OCI-LY7 (cell line): ENCODE results near the gene AGBL4. TPM values are rescaled to one million over a fixed set of nuclear protein-coding genes. Genes with fewer than 3 reads are reported as not detected.

Source experiments
- BruUV-seq: library from RNA; stranded (reverse); fragments of 400-500 nt; replicated peaks from 2 replicates; lab custom pipeline; 2021; lab: Mats Ljungman, UMichigan
- CTCF ChIA-PET: fragments of 300-600 bp; sonication (Branson Sonifier 250); formaldehyde crosslinking; loops from one replicate; lab custom pipeline; 2022; ENCODE audit warnings: antibody characterized with exemption; ENCODE audit not compliant: unreplicated experiment; lab: Charles Lee
- POLR2A ChIA-PET: fragments of 300-600 bp; sonication (Branson Sonifier 250); formaldehyde crosslinking; loops from one replicate; lab custom pipeline; 2022; ENCODE audit warnings: antibody characterized with exemption; lab: Charles Lee
- DNase-seq: peaks from one replicate; pipeline ENCODE4 v3.0.0-alpha.2; 2015; ENCODE audit warnings: low spot score
- H2AFZ ChIP-seq: fragments of 200-600 bp; sonication (generic), shearing (Covaris generic); 2 replicates; pipeline ENCODE4 v1.6.1; 2014; ENCODE audit warnings: mild to moderate bottlenecking, antibody characterized with exemption, low read length, moderate library complexity
- H3K27ac ChIP-seq: fragments of 200-600 bp; sonication (generic); 2 replicates; pipeline ENCODE4 v1.5.1; 2014; ENCODE audit warnings: mixed run types, low read depth, mild to moderate bottlenecking, moderate library complexity, low read length, inconsistent platforms; ENCODE audit not compliant: poor library complexity, severe bottlenecking
- H3K36me3 ChIP-seq: fragments of 200-600 bp; sonication (generic); 2 replicates; pipeline ENCODE4 v1.6.1; 2014; ENCODE audit warnings: mild to moderate bottlenecking, antibody characterized with exemption, low read length, moderate library complexity, mixed read lengths; ENCODE audit not compliant: insufficient read depth
- H3K4me1 ChIP-seq: fragments of 200-600 bp; sonication (generic); 2 replicates; pipeline ENCODE4 v1.5.1; 2014; ENCODE audit warnings: mild to moderate bottlenecking, low read length; ENCODE audit not compliant: insufficient read depth, poor library complexity, severe bottlenecking
- H3K4me2 ChIP-seq: fragments of 200-600 bp; sonication (generic); 2 replicates; pipeline ENCODE4 v1.6.1; 2014; ENCODE audit warnings: mild to moderate bottlenecking, low read length
- H3K4me3 ChIP-seq: fragments of 200-600 bp; sonication (generic); 2 replicates; pipeline ENCODE4 v1.5.1; 2014; ENCODE audit warnings: mild to moderate bottlenecking, low read depth, low read length; ENCODE audit not compliant: poor library complexity, severe bottlenecking
- H3K79me2 ChIP-seq: fragments of 200-600 bp; sonication (generic); 2 replicates; pipeline ENCODE4 v1.6.1; 2016; ENCODE audit warnings: low read depth, mild to moderate bottlenecking, low read length, moderate library complexity, mixed read lengths; ENCODE audit not compliant: insufficient read depth
- H3K9me2 ChIP-seq: fragments of 200-600 bp; sonication (generic); 2 replicates; pipeline ENCODE4 v1.6.1; 2016; ENCODE audit warnings: mild to moderate bottlenecking, low read length, mixed read lengths; ENCODE audit not compliant: insufficient read depth
- H3K9me3 ChIP-seq: fragments of 200-600 bp; sonication (generic); 2 replicates; pipeline ENCODE4 v1.6.1; 2014; ENCODE audit warnings: mild to moderate bottlenecking, mixed run types, low read length, mixed read lengths
- H4K20me1 ChIP-seq: fragments of 200-600 bp; sonication (generic); 2 replicates; pipeline ENCODE4 v1.6.1; 2014; ENCODE audit warnings: mild to moderate bottlenecking, antibody characterized with exemption, low read length, moderate library complexity, mixed read lengths; ENCODE audit not compliant: insufficient read depth
- EZH2phosphoT487 ChIP-seq: fragments of 200-600 bp; sonication (generic); IDR thresholded peaks from 2 replicates; pipeline ENCODE4 v1.6.1; 2018; ENCODE audit warnings: low read depth, borderline replicate concordance, mild to moderate bottlenecking, mixed run types, antibody characterized with exemption, low read length, moderate library complexity, mixed read lengths
- intact Hi-C: fragments of 100-400 bp; cut with micrococcal nuclease; formaldehyde crosslinking; loops from one replicate; pipeline ENCODE4 v1.10.0; 2022; ENCODE audit not compliant: unreplicated experiment
- total RNA-seq, 2 experiments: library from RNA; depleted of rRNA in 1 of 2; stranded (reverse); fragments of >200 nt in 1 of 2; shearing (Covaris generic) in 1 of 2; gene quantifications; 2 replicates each; pipeline ENCODE4 v1.2.3, GENCODE V29; 2014 to 2022
- TF ChIP-seq, protein P1 (sequence below): fragments of 200-600 bp; sonication (generic); conservative IDR thresholded peaks from 2 replicates; pipeline ENCODE4 v1.5.1; 2014; ENCODE audit warnings: mild to moderate bottlenecking, antibody characterized with exemption, low read length, moderate library complexity, mixed read lengths

The AGBL4 gene
- total RNA-seq, 2 experiments from 2014 or later = not detected

DNA sequence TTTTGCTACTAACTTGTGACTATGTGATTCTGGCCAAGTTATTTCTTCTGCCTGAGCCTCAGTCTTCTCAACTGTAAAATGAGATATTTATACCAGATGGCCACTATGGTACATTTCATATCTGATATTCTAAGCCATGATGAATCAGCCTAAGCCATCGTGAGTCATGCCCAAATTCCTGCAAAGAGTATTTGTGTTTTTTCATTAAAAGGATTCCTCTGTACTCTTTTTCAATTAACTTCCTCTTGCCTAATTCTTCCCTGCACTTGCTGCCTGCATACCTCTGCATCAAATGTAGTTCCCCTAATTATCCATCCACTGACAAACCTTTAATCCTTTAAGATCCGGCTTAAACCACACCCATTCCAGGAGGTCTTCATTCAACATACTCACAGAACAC lies 672.0 kb downstream of the AGBL4 start:
- no peak overlapping the region for H3K4me3 ChIP-seq
- no peaks in the 10 kb centered on the region for H3K9me2 ChIP-seq
- no peaks in the 10 kb centered on the region for H4K20me1 ChIP-seq
- DNase-seq = no peak
- BruUV-seq = no TSS peak
- H3K4me2 ChIP-seq = no peak overlapping the region
- no peaks in the 10 kb centered on the region for H3K79me2 ChIP-seq
- TF ChIP-seq EZH2phosphoT487 = no peak
- TF ChIP-seq, protein P1, sequence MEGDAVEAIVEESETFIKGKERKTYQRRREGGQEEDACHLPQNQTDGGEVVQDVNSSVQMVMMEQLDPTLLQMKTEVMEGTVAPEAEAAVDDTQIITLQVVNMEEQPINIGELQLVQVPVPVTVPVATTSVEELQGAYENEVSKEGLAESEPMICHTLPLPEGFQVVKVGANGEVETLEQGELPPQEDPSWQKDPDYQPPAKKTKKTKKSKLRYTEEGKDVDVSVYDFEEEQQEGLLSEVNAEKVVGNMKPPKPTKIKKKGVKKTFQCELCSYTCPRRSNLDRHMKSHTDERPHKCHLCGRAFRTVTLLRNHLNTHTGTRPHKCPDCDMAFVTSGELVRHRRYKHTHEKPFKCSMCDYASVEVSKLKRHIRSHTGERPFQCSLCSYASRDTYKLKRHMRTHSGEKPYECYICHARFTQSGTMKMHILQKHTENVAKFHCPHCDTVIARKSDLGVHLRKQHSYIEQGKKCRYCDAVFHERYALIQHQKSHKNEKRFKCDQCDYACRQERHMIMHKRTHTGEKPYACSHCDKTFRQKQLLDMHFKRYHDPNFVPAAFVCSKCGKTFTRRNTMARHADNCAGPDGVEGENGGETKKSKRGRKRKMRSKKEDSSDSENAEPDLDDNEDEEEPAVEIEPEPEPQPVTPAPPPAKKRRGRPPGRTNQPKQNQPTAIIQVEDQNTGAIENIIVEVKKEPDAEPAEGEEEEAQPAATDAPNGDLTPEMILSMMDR = no peak
- H3K9me3 ChIP-seq = no peaks in the 10 kb centered on the region
- no peaks in the 10 kb centered on the region for H3K36me3 ChIP-seq
- intact Hi-C loops = no loop called here
- POLR2A ChIA-PET = no interaction called here
- H2AFZ ChIP-seq = no peak overlapping the region
- H3K4me1 ChIP-seq = no peaks in the 10 kb centered on the region
- H3K27ac ChIP-seq = no peak overlapping the region
- CTCF ChIA-PET = no interaction called here

DNA sequence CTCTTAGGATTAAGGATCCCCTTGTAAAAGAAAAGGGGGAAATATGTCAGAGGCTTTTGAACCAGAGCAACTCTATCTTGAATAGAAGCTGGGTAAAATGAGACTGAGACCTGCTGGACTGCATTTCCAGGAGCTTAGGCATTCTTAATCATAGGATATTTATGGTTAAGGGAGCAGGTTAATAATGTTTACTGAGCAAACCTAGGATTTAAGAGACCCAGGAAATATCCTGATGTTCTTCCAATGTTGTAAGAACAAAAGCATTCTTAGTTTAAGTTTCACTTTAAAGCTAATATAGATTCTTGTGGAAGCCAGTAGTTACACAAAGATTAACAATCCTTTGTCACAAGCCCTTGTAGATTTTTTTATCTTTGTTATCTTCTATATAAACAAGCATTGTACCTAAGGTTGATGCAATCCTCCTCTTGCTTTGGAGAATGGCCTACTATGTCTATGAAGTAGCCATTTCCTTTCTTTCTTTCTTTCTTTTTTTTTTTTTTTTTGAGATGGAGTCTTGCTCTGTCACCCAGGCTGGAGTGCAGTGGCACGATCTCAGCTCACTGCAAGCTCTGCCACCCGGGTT lies 676.9 kb downstream of the AGBL4 start:
- Histone ChIP-seq H3K79me2 (no peaks in the 10 kb centered on the region), H3K27ac (no peak overlapping the region), H3K4me1 (no peaks in the 10 kb centered on the region), H4K20me1 (no peaks in the 10 kb centered on the region), H3K9me2 (no peaks in the 10 kb centered on the region), H3K4me2 (no peak overlapping the region), H3K36me3 (no peaks in the 10 kb centered on the region), H3K9me3 (no peaks in the 10 kb centered on the region), H2AFZ (no peak overlapping the region), H3K4me3 (no peak overlapping the region)
- TF ChIP-seq, protein P1 = no peak
- no peak for TF ChIP-seq EZH2phosphoT487
- CTCF ChIA-PET = no interaction called here
- POLR2A ChIA-PET = interaction anchor here (0.6 kb wide), 1 partner anchor 468 kb away, joined by 3 read pairs; no protein-coding TSS in a partner anchor
- intact Hi-C loops = no loop called here
- DNase-seq = no peak
- no TSS peak for BruUV-seq

DNA sequence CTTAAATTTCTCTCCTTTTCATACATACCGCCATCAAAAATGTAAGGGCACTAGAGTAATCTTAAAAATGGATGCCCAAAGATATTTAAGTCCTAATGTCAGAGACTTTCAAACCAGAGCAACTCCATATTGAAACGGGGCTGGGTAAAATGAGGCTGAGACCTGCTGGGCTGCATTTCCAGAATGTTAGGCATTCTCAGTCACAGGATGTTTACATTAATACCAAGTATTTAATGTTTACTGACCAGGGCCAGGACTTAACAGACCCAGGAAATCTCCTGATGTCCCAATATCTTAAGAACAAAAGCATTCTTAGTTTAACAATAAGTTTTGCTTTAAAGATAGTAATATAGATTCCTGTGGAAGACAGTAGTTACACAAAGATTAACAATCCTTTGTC lies 683.2 kb downstream of the AGBL4 start:
- Histone ChIP-seq H4K20me1 (no peaks in the 10 kb centered on the region), H3K9me2 (no peaks in the 10 kb centered on the region), H3K9me3 (no peaks in the 10 kb centered on the region), H3K27ac (no peak overlapping the region), H3K79me2 (no peaks in the 10 kb centered on the region), H3K4me2 (no peak overlapping the region), H2AFZ (no peak overlapping the region), H3K4me3 (no peak overlapping the region), H3K4me1 (no peaks in the 10 kb centered on the region), H3K36me3 (no peaks in the 10 kb centered on the region)
- intact Hi-C loops = no loop called here
- BruUV-seq = no TSS peak
- DNase-seq = no peak
- TF ChIP-seq, protein P1 = no peak
- no peak for TF ChIP-seq EZH2phosphoT487
- ChIA-PET POLR2A (no interaction called here), CTCF (no interaction called here)
